K562 (cell line): Measurements from ENCODE around the gene SLC25A20.

Experiments used
- NR3C1 ChIP-seq: sonication (generic); formaldehyde crosslinking; IDR thresholded peaks from 2 replicates; pipeline ENCODE4 v1.8.1; 2022; ENCODE audit warnings: missing genetic modification reagents
- POLR2A ChIP-seq: fragments of 450-650 bp; conservative IDR thresholded peaks from 2 replicates; pipeline ENCODE4 v1.6.1; 2016
- ZNF140 ChIP-seq: fragments of 250-450 bp; sonication (Bioruptor Pico); IDR thresholded peaks from 2 replicates; pipeline ENCODE4 v1.8.0; 2021; ENCODE audit warnings: moderate library complexity, mild to moderate bottlenecking, inconsistent platforms

DNA sequence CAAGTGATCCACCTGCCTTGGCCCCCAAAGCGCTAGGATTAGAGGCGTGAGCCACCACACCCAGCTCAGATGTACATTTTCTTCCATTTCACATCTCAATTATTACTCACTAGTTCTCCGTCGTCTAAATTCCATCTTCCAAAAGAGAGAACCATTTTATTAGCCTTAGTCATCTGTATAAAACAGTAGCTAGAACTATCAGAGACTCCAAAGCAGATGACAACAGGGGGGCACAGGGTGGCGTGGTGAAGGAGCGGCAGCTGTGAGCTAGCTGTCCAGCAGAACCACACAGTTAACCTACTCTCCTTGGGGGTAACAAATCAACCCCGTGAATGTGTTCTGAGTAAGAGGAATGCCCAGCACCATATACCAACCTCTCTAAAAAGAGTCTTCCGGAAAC is 7.1 kb downstream of the SLC25A20 start:
- TF ChIP-seq ZNF140, result no peak
- TF ChIP-seq POLR2A, result no peak
- no peak for TF ChIP-seq NR3C1
